ENCODE results near the gene CCL19. TPM values are rescaled to one million over a fixed set of nuclear protein-coding genes. Genes with fewer than 3 reads are reported as not detected.

CCL19 gene
- total RNA-seq, 4 donors from 2014 or later, result 0.57 to 1.7 (median 1.2) TPM; not detected in 1

- 39 to 40% methylated on average over 4 of the region's 4 CpGs for WGBS, 2 donors
- no peaks in the 10 kb centered on the region for H3K9me3 ChIP-seq
- intact Hi-C loops (cut with DNase I), result no loop called here
- no peaks in the 10 kb centered on the region for H3K36me3 ChIP-seq
- no peak for TF ChIP-seq POLR2A (IDR thresholded peaks at IDR 0.05)
- no peak for TF ChIP-seq CTCF (IDR thresholded peaks at IDR 0.05)
- H3K27me3 ChIP-seq, result no peaks in the 10 kb centered on the region
- H3K4me1 ChIP-seq, result peaks cover 0 to 43% (median 2%) of the 10 kb centered on the region in 3 donors
- DNase-seq, result no peak
- no peak overlapping the region for H3K27ac ChIP-seq
- no peak overlapping the region for H3K4me3 ChIP-seq
Observed at GRCh38 chr9:34716711-34717110, 25.6 kb upstream of the CCL19 start.

- Histone ChIP-seq H3K4me3 (no peak overlapping the region), H3K27ac (no peak overlapping the region), H3K4me1 (peaks cover 0 to 43% (median 2%) of the 10 kb centered on the region in 3 donors), H3K27me3 (no peaks in the 10 kb centered on the region), H3K9me3 (no peaks in the 10 kb centered on the region), H3K36me3 (no peaks in the 10 kb centered on the region)
- intact Hi-C loops (cut with DNase I), result no loop called here
- 62 to 66% methylated on average over 5 of the region's 7 CpGs for WGBS, 2 donors
- no peak for DNase-seq
- TF ChIP-seq CTCF (IDR thresholded peaks at IDR 0.05) (no peak), POLR2A (IDR thresholded peaks at IDR 0.05) (no peak)
Observed at GRCh38 chr9:34715639-34716215, 24.7 kb upstream of the CCL19 start.

GRCh38 chr9:34714007-34714406, 22.9 kb upstream of the CCL19 start:
- H3K4me1 ChIP-seq, result peaks cover 0 to 52% (median 9%) of the 10 kb centered on the region in 3 donors
- intact Hi-C loops (cut with DNase I), result no loop called here

GRCh38 chr9:34712140-34712539, 21.1 kb upstream of the CCL19 start:
- intact Hi-C loops (cut with DNase I), result no loop called here
- no peak for TF ChIP-seq POLR2A (IDR thresholded peaks at IDR 0.05)
- no peak for TF ChIP-seq CTCF (IDR thresholded peaks at IDR 0.05)

More at GRCh38 chr9:34714007-34714406, 22.9 kb upstream of the CCL19 start:
- H3K27me3 ChIP-seq, result no peaks in the 10 kb centered on the region
- H3K4me3 ChIP-seq, result no peak overlapping the region
- H3K36me3 ChIP-seq, result no peaks in the 10 kb centered on the region
- TF ChIP-seq CTCF (IDR thresholded peaks at IDR 0.05), result no peak
- TF ChIP-seq POLR2A (IDR thresholded peaks at IDR 0.05), result no peak
- no peaks in the 10 kb centered on the region for H3K9me3 ChIP-seq
- no peak overlapping the region for H3K27ac ChIP-seq
- no peak for DNase-seq

GRCh38 chr9:34710023-34710422, 18.9 kb upstream of the CCL19 start, which contains the start of gene CCL21:
Gene CCL21, minus strand, starts transcription at chr9:34710136. Its CDS starts 70 bp downstream, at chr9:34710066.
- Histone ChIP-seq H3K4me3 (no peak within 1 kb of the TSS), H3K27me3 (no peaks in the 10 kb centered on the region), H3K4me1 (peaks cover 0 to 22% (median 6%) of the 10 kb centered on the region in 3 donors), H3K9me3 (no peaks in the 10 kb centered on the region), H3K27ac (peak within 1 kb of the TSS in 1 of 4 donors; percentile 9), H3K36me3 (no peaks in the 10 kb centered on the region)
- DNase-seq, result no peak
- WGBS, 2 donors, result 36 to 92% methylated on average over 2 of the region's 2 CpGs
- TF ChIP-seq POLR2A (IDR thresholded peaks at IDR 0.05), result no peak
- no peak for TF ChIP-seq CTCF (IDR thresholded peaks at IDR 0.05)
- intact Hi-C loops (cut with DNase I), result no loop called here

More at GRCh38 chr9:34712140-34712539, 21.1 kb upstream of the CCL19 start:
- Histone ChIP-seq H3K4me3 (no peak overlapping the region), H3K36me3 (no peaks in the 10 kb centered on the region), H3K27me3 (no peaks in the 10 kb centered on the region), H3K27ac (no peak overlapping the region), H3K9me3 (no peaks in the 10 kb centered on the region), H3K4me1 (peaks cover 0 to 40% (median 6%) of the 10 kb centered on the region in 3 donors)
- no peak for DNase-seq
- WGBS, 2 donors, result 61 to 92% methylated on average over 1 of the region's 1 CpG
